ENCODE results near the gene ALOX5. TPM values are rescaled to one million over a fixed set of nuclear protein-coding genes. Genes with fewer than 3 reads are reported as not detected.

ALOX5 gene
- total and polyA plus RNA-seq, 8 donors = 3.2 to 39.6 (median 9.2) TPM

GRCh38 chr10:45417746-45418145 is 43.7 kb downstream of the ALOX5 start:
- TF ChIP-seq POLR2AphosphoS5 (IDR thresholded peaks at IDR 0.05) = no peak
- TF ChIP-seq EP300 (IDR thresholded peaks at IDR 0.05) = no peak
- Histone ChIP-seq H3K36me3 (no peaks in the 10 kb centered on the region), H3K27me3 (no peaks in the 10 kb centered on the region), H3K9me3 (no peaks in the 10 kb centered on the region), H3K4me1 (peaks cover 24 to 45% (median 33%) of the 10 kb centered on the region in 4 donors), H3K4me3 (no peak overlapping the region), H3K27ac (peak overlapping the region in 3 of 5 donors; percentile 89 to 91 (median 91))
- DNase-seq = no peak
- intact Hi-C loops (cut with DNase I; ENCODE audit: low total_unique reads) = no loop called here
- WGBS, 5 donors = 80 to 98% (median 85%) methylated on average over 6 of the region's 6 CpGs

DNA sequence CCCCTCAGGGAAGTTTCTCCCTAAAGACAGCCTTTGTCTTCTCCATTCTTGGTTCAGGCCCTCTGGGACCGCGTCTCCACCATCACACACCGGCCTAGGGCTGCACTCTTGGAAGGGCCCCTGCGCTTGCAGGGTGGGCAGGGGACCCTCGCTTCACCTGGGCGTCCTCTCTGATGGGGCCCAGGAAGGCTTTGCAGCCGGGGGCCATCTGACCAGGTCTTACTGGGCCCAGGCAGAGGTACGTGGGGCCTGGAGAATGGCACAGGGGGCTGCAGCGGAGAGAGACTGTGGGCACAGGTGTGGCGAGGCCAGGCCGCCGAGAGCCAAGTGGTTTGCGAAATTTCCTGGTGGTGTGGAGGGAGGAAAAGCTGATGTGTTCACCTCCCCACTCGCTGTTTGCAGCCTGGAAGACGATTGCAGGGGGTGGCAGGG is 44.4 kb downstream of the ALOX5 start:
- H3K27ac ChIP-seq = peak overlapping the region; percentile 13 to 91 (median 89)
- TF ChIP-seq POLR2AphosphoS5 (IDR thresholded peaks at IDR 0.05) = no peak
- no peak for TF ChIP-seq CTCF (IDR thresholded peaks at IDR 0.05)
- TF ChIP-seq POLR2A (IDR thresholded peaks at IDR 0.05) = no peak
- TF ChIP-seq EP300 (IDR thresholded peaks at IDR 0.05) = no peak
- intact Hi-C loops (cut with DNase I; ENCODE audit: low total_unique reads) = no loop called here
- peaks cover 24 to 45% (median 33%) of the 10 kb centered on the region in 4 donors for H3K4me1 ChIP-seq
- DNase-seq = no peak
- no peaks in the 10 kb centered on the region for H3K27me3 ChIP-seq
- 57 to 78% (median 72%) methylated on average over 15 of the region's 15 CpGs for WGBS, 5 donors
- H3K4me3 ChIP-seq = peak overlapping the region; percentile 48 to 55 (median 54)
- no peaks in the 10 kb centered on the region for H3K9me3 ChIP-seq
- no peaks in the 10 kb centered on the region for H3K36me3 ChIP-seq

DNA sequence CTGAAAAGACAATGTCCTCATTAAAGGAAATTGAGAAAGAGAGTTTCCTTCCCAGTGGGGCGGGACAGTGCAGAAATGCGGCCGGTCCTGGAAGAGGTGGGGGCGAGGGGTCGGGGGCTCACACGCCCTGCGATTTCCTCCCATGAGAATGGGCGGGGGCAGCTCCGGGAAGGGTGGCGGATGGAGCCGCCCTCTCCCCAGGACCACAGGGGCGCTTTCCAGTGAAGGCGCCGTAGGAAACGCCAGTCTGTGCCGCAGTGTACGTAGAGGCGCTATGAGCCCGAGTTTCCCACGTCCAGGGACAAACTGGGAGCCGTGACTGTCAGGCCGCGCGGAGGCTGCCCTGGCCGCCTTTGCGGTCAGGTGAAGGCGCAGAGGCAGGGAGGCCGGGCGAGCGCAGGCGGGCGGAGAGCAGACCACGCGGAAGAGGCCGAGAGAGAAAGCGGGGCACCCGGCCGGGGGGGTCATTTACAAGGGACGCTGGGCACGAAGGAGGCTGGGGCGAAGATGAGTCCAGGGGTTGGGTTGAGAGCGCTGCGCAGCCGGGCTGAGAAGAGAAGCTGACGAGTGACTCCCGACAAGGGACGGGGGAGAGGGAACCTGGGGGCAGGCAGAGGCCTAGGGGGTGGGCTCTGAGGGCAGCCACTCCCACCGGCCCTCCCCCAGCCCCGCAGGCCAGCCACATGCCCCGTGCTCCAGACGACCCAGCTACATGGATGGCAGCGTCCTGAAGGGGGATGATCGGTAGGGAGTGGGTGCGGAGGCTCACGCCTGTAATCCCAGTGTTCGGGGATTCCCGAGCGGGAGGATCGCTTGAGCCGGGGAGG is 45.0 kb downstream of the ALOX5 start:
- H3K9me3 ChIP-seq = no peaks in the 10 kb centered on the region
- intact Hi-C loops (cut with DNase I; ENCODE audit: low total_unique reads) = no loop called here
- H3K27me3 ChIP-seq = no peaks in the 10 kb centered on the region
- H3K4me3 ChIP-seq = peak overlapping the region; percentile 48 to 55 (median 54)
- peaks cover 24 to 45% (median 33%) of the 10 kb centered on the region in 4 donors for H3K4me1 ChIP-seq
- WGBS, 5 donors = 3 to 8% (median 4%) methylated on average over 36 to 60 of the region's 60 CpGs
- H3K27ac ChIP-seq = peak overlapping the region; percentile 75 to 91 (median 89)
- no peaks in the 10 kb centered on the region for H3K36me3 ChIP-seq
- peak in 2 of 3 donors; percentile 16 to 53 for TF ChIP-seq POLR2AphosphoS5 (IDR thresholded peaks at IDR 0.05)
- no peak for TF ChIP-seq CTCF (IDR thresholded peaks at IDR 0.05)
- peak; percentile 51 to 88 for DNase-seq

GRCh38 chr10:45419676-45420025 is 45.6 kb downstream of the ALOX5 start:
- no peak for TF ChIP-seq CTCF (IDR thresholded peaks at IDR 0.05)
- TF ChIP-seq EP300 (IDR thresholded peaks at IDR 0.05) = no peak
- TF ChIP-seq POLR2A (IDR thresholded peaks at IDR 0.05) = no peak
- TF ChIP-seq POLR2AphosphoS5 (IDR thresholded peaks at IDR 0.05) = no peak
- intact Hi-C loops (cut with DNase I; ENCODE audit: low total_unique reads) = no loop called here
- Histone ChIP-seq H3K27ac (peak overlapping the region; percentile 75 to 91 (median 89)), H3K4me3 (peak overlapping the region; percentile 48 to 55 (median 54)), H3K4me1 (peaks cover 24 to 45% (median 33%) of the 10 kb centered on the region in 4 donors), H3K36me3 (no peaks in the 10 kb centered on the region), H3K27me3 (no peaks in the 10 kb centered on the region), H3K9me3 (no peaks in the 10 kb centered on the region)
- DNase-seq = peak in 1 of 2 donors; percentile 66
- WGBS, 5 donors = 35 to 65% (median 53%) methylated on average over 11 to 12 of the region's 12 CpGs
